HuH-7 (cell line): ENCODE results near the gene MED25.
"Not testable (repeated sequence)": the region's sequence is repeated elsewhere in the genome, so short reads cannot be mapped to it uniquely, and the experiment has no call there.

ENCODE experiments used
- DNase-seq: peaks from one replicate; pipeline ENCODE4 v3.0.0; 2011; ENCODE audit warnings: low spot score

Gene MED25

DNA sequence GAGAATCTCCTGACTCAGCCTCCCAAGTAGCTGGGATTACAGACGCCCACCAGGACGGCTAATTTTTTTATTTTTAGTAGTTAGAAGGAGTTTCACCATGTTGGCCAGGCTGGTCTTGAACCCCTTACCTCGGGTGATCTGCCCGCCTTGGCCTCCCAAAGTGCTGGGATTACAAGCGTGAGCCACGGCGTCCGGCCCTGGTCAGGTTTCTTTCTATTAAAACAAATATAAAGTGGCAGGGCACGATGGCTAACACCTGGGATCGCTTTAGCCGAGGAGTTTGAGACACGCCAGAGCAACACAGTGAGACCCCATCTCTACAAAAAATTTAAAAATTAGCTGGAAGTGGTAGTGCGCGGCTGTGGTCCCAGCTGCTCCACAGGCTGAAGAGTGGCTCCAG, 1.5 kb upstream of the MED25 start:
- DNase-seq = no peak

DNA sequence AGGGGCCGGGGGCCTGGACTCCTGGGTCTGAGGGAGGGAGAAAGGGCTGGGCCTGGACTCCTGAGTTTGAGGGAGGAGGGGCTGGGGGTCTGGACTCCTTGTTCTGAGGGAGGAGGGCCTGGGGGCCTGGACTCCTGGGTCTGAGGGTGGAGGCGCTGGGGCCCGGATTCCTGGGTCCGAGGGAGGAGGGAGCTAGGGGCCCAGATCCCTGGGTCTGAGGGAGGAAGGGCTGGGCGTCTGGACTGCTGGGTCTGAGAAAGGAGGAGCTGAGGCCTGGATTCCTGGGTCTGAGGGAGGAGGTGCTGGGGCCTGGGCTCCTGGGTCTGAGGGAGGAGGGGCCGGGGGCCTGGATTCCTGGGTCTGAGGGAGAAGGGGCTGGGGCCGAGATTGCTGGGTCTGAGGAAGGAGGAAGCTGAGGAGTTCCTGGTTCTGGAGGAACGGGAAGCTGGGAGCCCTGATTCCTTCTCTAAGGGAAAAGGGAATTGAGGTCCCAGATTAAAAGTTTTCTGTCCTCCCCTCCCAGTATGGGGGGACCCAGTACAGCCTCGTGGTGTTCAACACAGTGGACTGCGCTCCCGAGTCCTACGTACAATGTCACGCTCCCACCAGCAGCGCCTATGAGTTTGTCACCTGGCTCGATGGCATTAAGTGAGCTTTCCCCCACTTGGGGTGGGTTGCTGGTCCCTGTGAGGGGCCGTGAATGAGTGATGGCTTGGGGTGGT, 721 bp downstream of the MED25 start:
- no peak for DNase-seq

DNA sequence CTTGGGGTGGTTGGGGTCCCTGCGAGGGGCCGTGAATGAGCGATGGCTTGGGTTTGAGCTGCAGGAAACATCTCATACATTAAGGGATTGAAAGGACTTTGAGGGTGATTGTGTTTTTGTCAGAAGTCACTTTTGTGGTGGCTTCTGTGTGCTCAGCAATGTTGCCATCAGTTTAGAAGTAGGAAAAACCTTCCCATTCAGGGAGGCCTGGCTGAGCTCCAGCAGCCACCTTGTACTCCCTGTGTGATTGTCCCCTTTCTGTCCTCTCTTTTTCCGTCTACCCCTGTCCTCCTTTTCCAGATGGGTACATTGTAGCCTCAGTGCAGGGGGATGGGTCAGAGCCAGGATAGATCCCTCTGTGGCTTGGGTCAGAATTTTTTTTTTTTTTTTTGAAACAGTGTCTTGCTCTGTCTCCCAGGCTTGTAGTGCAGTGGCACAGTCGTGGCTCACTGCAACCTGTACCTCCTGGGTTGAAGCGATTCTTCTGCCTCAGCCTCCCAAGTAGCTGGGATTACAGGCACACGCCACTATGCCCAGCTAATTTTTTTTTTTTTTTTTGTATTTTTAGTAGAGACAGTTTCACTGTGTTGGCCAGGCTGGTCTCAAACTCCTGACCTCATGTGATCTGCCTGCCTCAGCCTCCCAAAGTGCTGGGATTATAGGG, 1.5 kb downstream of the MED25 start:
- DNase-seq = not testable (repeated sequence)

DNA sequence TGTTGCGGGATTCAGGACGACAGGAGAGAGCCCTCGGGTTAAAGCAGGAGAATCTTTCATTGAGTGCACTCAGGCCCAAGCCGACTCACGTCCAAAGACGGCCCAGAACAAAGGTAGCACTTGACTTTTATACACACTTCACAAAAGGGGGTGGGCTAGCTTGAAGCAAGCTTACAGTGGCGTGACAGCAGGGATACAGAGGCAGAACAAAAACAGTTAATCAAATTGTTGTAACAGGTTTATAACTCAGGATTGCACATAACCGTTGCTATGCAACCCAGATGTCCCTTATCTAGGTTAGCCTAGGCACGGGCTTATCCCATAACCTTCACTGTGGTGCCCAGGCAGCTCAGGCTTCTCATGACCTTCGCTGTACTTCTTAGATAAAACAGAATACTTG, 2.0 kb downstream of the MED25 start:
- no peak for DNase-seq

DNA sequence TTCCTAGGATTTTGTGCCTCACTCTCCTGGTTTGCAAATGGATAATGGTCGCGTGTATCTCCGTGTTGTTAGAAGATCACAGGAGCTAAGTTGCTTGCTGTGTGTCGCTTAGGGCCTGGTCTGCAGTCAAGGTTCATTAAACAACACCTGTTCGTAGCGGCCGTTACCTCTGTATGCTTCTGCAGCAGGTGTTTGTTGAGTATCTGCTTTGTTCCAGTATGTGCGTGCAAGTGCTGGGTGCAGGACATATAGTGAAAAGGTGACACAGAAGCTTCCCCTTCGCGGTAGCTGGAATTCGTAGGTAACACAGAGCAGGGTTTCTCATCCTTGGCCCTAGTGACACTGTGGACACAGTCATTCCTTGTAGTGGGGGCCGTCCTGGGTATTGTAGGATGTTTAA, 5.4 kb downstream of the MED25 start:
- no peak for DNase-seq

DNA sequence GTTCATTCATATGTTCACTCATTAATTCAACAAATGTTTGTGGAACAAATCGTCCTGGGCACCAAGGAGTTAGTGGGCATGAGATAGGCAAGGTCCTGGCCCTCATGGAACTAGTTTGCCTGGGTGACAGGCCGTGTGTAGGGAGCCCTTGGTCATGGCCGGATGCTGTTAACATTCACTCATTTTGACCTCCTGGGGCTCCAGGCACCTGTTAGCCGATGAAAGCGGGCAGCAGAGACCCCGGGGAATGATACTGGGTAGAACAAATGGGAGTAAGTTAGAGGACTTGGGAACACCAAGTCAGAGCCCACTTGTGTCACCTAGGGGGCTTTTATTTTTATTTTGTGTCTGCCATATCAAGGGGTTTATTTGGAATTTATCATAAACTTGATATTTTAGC, 6.6 kb downstream of the MED25 start:
- no peak for DNase-seq

DNA sequence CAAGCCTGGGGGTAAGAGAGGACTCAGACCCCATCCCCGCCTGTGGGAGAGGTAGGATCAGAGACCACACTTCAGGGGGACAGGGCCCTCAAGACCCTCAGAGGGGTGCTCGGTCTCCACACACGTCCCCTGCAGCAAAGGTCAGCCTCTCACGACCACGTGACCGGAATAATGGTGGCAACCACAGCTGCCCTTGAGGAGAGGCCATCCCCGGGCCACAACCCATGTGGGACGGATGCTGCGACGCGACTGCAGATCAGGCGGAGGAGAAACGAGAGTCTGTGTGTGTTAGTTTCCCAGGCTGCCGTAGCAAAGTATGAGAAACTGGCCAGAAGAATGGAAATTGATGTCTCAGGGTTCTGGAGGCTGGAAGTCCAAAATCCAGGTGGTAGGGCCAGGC, 8.9 kb downstream of the MED25 start:
- DNase-seq = no peak

DNA sequence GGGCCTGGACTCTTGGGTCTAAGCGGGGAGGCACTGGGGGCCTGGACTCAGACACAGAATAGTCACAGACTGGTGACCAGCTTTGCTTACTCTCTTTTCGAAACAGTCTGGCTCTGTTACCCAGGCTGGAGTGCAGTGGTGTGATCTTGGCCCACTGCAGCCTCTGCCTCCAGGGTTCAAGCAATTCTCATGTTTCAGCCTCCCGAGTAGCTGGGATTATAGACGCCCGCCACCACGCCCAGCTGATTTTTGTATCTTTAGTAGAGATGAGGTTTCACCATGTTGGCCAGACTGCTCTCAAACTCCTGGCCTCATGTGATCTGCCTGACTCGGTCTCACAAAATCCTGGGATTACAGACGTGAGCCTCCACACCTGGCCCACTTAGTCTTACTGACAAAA, 11.1 kb downstream of the MED25 start:
- DNase-seq = no peak

DNA sequence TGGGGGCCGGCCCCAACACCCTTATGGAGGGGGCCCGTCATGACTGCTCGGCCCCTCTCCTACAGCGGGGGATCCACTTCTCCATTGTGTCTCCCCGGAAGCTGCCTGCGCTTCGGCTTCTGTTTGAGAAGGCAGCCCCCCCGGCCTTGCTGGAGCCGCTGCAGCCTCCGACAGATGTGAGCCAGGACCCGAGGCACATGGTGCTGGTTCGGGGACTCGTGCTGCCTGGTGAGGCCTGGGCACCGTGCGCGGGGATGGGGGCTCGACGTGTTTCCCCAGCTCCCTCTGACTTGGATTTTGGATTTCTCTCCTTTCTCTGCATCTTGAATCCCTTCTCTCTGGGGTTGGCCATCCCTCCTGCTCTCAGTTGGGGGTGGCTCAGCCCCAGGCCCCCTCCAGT, 11.6 kb downstream of the MED25 start:
- no peak for DNase-seq

DNA sequence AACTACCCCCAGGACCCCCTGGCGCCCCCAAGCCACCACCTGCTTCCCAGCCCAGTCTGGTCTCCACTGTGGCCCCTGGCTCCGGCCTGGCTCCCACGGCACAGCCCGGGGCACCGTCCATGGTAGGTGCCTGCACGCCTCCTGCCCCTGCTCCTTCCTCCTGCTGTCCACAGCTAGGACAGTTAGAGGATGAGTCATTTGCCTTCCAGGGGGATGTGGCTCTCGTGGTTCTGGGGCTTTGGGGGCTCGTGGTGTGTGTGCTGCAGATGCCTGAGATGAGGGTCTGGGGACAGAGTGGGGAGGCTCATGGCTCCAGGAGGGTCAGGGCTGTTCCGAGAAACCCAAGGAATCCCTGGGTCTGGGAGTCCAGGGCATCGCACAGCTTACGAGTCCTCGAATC, 12.7 kb downstream of the MED25 start:
- no peak for DNase-seq

DNA sequence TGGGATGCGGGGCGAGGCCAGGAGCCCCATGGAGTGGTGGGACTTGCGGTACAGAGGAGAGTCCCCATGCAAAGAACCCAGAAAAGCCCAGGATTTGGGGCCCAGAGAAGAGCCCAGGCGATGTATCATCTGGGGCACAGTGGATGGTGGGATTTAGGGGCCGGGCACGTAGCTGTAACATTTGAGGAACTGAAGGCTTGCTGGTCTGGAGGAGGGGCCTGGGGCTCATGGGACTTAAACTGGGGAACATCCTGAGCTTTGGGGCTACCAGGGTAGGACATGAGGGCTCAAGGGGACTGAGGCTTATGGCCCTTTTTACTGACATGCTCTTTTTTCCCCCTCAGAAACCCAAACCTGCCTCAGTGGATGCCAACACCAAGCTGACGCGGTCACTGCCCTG, 13.5 kb downstream of the MED25 start:
- DNase-seq = no peak

DNA sequence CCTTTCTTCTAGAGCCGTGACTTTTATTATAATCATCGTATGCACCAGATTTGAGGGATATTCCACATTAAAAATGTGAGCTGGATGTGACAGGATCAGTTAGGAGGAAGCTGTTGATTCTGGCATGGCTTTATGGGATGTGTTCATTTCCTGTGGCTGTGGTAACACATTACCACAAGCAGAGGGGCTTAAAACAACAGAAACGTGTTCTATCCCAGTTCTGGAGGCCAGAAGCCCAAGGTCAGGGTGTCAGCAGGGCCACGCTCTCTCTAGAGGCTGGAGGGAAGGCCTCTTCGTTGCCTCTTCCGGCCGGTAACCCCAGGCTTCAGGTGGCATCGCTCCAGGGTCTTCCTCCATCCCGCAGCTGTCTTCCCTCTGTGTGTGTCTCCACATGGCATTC, 14.5 kb downstream of the MED25 start:
- no peak for DNase-seq

DNA sequence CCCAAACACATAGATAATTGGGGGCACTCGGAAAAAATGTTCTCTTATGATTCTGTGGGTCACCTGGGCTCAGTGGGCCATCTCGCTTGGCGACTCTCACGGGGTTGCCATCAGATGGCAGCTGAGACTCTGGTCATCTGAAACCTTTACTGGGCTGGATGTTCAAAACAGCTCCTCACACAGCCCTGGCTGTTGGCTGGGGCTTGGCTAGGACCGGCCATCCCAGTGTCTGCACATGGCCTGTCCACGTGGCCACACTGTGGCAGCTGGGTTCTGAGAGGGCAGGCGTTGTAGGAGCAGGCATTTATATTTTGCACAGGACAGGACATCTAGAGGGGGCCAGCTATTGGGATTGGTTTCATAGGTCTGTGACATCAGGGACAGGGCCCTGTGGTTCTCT, 15.5 kb downstream of the MED25 start:
- no peak for DNase-seq

DNA sequence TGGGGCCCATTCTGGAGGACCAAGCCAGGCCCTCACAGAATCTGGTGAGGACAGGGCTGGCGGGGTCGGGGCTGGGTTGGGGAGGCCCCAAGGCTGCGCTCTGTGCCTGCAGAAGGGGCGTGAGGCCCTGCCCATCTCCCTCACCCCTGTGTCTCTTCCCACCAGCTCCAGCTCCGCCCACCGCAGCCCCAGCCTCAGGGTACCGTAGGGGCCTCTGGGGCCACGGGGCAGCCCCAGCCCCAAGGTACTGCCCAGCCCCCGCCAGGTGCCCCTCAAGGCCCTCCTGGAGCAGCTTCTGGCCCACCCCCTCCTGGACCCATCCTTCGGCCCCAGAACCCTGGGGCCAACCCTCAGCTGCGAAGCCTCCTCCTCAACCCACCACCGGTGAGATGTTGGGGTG, 17.5 kb downstream of the MED25 start:
- no peak for DNase-seq

DNA sequence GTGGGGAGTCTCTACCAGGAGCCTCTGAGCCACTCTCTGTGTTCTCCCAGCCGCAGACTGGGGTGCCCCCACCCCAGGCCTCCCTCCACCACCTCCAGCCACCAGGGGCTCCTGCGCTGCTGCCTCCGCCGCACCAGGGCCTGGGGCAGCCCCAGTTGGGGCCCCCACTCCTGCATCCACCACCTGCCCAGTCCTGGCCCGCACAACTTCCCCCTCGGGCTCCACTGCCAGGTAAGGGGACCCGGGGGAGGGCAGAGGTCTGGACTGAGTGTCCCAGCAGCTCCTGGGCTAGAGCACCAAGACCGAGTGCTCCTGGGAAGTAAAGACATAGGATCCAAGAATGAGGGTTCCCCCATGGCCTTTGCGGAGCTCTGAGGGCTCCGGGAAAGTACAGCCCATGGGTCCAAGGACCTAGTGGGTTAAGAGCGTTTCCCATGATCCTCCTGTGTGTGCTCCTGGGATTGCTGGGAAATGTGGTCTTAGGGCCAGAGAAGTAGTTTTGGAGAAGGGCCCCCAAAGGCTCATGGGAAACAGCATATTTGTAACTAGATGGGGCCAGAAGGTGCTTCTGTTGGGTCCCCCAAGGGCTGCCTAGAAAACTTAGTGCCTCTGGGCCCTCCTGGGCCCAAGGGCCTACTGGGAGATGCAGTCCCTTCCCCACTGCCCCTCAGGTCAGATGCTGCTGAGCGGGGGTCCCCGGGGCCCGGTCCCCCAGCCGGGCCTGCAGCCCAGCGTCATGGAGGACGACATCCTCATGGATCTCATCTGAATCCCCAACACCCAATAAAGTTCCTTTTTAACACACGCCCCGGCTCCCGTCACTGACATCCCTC, 18.3 kb downstream of the MED25 start:
- no peak for DNase-seq

DNA sequence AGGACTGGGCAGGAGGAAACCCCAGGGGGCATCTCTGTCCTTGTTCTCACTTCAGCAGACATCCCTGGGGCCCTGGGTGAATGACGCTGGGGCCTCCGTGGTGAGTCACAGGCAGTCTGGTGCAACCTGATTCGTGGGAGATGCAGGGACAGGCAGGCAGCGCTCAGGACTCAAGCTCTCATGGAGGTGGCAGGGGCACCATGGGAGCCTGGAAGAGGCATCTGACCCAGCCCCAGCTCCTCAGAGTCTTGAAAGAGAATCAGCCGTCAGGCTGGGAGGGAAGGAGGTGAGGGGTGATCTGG, 18.9 kb downstream of the MED25 start:
- no peak for DNase-seq

DNA sequence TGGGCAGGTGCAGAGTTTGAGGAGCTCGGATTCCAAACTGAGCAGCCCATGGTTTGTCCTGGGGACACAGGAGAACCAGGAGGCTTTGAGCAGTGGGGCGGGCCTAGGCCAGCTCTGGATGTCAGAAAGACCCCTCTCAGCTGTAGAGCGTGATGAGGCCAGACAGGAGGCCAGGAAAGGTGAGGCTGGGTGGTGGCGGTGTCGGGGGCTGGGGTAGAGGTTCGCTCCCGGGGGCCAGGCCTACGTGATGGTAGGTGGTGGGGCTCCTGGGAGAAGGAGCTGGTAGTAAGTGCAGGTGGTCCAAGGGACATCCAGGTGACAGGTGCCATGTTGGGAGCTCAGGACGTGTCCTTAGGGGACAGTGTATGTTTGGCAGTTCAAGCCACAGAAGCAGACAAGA, 19.3 kb downstream of the MED25 start:
- no peak for DNase-seq

DNA sequence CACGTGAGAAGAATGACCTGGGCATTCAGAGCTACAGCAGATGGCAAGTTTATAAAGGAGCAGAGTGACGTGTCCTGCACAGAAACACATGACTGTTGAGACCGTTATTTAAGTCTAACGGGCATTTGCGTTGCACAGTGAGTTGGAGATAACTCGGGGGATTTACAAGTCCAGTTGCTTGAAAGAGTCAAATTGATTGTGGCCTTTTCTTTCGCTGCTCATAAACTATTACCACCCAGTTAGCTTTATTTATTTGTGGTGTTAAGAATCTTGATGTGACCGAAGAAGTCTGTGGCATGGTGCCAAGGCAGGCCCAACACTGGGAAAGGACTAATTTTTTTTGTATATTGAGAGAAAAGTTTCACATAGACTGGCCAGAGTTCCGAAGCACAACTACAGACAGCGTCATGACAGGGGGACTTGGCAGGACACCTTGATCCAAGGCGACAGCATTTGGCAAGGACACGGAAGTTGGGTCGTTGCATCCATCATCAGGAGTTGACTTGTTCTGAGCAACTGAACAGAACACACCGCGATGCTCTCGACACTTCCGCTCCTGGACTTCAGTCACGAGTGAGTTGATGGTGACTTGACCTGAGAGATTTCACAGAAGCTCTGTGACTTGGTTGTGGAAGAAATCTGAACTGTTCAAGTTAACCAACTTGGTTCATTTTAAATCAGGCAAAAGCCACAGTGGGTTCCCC, 20.9 kb downstream of the MED25 start:
- DNase-seq = no peak

DNA sequence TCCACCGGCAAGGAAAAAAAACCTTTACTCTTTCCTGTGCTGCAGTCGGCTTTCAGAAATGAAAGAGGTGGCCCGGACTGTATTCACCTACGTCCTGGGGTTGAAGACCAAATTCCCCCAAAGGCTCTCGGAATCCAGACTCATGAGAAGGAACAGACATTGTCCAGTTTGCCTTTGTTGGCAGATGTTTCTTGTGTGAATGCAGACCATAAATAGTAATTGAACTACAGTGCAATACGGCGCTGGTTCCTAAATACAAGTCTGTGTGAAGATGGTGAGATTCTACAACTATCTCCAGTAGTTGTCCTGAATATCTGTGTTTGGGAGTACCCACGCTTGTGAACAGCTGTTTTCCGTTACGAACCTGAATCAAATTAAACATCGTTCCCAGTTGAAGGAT, 21.6 kb downstream of the MED25 start:
- DNase-seq = no peak

DNA sequence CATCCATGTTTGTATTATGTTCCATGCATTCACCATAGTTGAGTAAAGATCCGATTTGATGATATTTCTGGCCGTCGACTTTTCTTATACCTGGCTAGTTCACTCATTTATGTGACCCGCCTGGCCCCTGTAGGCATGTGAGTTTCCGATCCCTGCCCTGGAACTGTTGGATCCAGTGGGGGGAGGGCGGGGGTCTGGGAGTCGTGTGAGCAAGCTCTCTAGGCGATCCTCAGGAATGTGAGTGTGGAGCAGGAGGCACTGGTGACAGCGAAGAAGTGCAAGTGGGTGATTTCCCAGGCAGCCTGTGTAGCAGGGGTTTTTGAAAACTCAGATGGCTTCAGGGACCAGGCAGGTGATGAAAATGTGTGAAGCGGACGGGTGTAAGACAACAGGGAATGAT, 22.2 kb downstream of the MED25 start:
- DNase-seq = no peak

DNA sequence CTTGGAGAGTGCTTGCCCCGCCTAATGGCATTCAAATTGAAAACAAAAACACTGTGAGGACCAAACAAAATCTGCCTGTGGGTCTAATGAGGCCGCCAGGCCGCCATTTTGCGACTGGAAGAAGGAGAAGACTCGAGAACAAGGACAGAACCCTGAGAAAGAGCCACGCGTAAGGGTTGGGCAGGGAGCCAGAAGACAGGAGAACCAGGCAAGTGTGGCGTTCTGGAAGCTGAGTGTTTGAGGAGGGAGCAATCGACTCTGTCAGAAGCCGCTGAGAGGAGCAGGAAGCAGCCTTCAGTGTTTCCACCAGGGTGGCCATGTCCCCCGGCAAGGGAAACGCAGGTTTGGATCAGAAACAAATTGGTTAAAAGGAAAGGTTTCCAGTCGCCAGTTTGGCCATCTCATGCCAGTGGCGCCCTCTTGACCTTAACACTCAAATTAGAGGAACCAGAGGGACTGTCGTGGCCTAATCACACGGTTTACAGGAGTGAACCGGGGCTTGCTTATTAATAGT, 22.7 kb downstream of the MED25 start:
- no peak for DNase-seq

DNA sequence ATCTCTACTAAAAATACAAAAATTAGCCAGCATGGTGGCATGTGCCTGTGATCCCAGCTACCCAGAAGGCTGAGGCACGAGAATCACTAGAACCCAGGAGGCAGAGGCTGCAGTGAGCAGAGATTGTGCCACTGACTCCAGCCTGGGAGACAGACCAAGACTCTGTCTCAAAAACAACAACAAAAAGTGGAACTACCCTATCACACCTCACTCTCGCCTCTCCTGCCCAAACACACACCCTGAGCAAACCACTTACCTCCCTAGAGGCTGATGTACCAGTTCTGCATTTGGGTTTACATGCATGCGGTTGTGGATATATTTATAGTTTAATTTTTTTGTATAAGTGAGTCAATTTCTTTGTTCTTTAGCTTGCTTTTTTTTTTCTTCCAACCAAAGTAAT, 25.2 kb downstream of the MED25 start:
- DNase-seq = no peak
